ENCODE results near the gene TK1.
A peak's percentile ranks its signal among the peaks of the same experiment; 100 is the strongest.

The TK1 gene

DNA sequence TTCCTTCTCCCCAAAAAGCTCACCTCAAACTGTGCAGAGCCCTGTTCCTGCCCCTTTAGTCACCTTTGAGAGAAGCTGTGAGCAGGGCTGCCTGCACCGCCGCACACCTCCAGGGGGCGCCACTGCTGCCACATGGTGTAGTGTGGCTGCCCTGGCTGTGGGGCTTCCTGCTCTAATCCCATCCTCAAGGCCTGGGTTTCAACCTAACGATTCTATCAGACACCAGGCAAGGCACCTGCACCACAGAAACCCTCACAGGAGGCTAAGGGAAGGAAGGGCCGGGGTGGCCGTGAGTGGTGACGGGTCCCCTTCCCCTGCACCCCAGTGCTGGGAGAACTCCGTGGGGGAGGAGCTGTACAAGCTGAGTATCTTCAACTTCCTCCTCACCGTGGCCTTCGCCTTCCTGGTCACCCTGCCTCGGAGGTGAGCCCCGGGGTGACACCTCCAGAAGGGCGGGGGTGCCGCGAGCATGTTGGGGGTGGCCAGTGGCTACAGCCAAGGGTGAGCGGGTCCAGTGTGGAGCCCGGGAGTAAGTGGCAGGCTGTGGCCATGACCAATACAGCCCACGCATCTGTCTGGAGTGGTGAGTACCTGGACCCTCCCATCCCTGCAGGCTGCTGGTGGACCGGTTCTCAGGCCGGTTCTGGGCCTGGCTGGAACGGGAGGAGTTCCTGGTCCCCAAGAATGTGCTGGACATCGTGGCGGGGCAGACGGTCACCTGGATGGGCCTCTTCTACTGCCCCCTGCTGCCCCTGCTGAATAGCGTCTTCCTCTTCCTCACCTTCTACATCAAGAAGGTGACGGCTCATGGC is 49.3 kb downstream of the TK1 start:
- Histone ChIP-seq H3K27me3 (ENCODE audit: insufficient read depth, poor library complexity, severe bottlenecking) (no peaks in the 10 kb centered on the region), H3K27ac (replicated peaks) (peak overlapping the region; percentile 2), H3K4me3 (replicated peaks; ENCODE audit: insufficient read depth, low read length) (no peak overlapping the region)
- peak in 1 of 2 experiments; percentile 86 for DNase-seq (ENCODE audit: low read depth in 1 of 2, low spot score in 1 of 2)
- TF ChIP-seq, protein P1, sequence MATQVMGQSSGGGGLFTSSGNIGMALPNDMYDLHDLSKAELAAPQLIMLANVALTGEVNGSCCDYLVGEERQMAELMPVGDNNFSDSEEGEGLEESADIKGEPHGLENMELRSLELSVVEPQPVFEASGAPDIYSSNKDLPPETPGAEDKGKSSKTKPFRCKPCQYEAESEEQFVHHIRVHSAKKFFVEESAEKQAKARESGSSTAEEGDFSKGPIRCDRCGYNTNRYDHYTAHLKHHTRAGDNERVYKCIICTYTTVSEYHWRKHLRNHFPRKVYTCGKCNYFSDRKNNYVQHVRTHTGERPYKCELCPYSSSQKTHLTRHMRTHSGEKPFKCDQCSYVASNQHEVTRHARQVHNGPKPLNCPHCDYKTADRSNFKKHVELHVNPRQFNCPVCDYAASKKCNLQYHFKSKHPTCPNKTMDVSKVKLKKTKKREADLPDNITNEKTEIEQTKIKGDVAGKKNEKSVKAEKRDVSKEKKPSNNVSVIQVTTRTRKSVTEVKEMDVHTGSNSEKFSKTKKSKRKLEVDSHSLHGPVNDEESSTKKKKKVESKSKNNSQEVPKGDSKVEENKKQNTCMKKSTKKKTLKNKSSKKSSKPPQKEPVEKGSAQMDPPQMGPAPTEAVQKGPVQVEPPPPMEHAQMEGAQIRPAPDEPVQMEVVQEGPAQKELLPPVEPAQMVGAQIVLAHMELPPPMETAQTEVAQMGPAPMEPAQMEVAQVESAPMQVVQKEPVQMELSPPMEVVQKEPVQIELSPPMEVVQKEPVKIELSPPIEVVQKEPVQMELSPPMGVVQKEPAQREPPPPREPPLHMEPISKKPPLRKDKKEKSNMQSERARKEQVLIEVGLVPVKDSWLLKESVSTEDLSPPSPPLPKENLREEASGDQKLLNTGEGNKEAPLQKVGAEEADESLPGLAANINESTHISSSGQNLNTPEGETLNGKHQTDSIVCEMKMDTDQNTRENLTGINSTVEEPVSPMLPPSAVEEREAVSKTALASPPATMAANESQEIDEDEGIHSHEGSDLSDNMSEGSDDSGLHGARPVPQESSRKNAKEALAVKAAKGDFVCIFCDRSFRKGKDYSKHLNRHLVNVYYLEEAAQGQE (IDR thresholded peaks at IDR 0.05; ENCODE audit: insufficient replicate concordance, low read depth): no peak
- TF ChIP-seq GABPA (IDR thresholded peaks at IDR 0.05; ENCODE audit: low read depth) (no peak), SPI1 (IDR thresholded peaks at IDR 0.05; ENCODE audit: borderline replicate concordance, low read depth) (peak; percentile 14; the same call in 1 of the 2 replicates), POLR2AphosphoS5 (IDR thresholded peaks at IDR 0.05; ENCODE audit: low read depth) (peak; percentile 82)
- TF ChIP-seq, protein P2, sequence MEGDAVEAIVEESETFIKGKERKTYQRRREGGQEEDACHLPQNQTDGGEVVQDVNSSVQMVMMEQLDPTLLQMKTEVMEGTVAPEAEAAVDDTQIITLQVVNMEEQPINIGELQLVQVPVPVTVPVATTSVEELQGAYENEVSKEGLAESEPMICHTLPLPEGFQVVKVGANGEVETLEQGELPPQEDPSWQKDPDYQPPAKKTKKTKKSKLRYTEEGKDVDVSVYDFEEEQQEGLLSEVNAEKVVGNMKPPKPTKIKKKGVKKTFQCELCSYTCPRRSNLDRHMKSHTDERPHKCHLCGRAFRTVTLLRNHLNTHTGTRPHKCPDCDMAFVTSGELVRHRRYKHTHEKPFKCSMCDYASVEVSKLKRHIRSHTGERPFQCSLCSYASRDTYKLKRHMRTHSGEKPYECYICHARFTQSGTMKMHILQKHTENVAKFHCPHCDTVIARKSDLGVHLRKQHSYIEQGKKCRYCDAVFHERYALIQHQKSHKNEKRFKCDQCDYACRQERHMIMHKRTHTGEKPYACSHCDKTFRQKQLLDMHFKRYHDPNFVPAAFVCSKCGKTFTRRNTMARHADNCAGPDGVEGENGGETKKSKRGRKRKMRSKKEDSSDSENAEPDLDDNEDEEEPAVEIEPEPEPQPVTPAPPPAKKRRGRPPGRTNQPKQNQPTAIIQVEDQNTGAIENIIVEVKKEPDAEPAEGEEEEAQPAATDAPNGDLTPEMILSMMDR (IDR thresholded peaks at IDR 0.05; ENCODE audit: insufficient read depth, low read length): peak; percentile 66

DNA sequence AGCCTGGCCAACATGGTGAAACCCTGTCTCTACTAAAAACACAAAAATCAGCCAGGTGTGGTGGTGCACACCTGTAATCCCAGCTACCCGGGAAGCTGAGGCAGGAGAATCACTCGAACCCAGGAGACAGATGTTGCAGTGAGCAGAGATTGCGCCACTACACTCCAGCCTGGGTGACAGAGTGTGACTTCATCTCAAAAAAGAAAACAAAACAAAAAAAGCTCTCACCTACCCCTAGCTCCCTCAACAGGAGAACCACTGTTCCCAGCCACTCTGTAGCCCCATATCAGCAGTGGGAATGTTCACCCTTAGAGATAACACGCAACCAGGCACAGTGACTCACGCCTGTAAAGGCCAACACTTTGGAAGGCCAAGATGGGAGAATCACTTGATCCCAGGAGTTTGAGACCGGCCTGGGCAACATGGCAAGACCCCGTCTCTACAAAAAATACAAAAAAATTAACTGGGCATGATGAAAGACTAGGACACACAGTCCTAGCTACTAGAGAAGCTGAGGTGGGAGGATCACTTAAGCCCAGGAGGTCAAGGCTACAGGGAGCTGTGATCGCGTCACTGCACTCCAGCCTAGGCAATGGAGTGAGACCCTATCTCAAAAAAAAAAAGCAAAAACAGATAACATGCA is 50.9 kb downstream of the TK1 start:
- H3K27me3 ChIP-seq (ENCODE audit: insufficient read depth, poor library complexity, severe bottlenecking): no peaks in the 10 kb centered on the region
- TF ChIP-seq SPI1 (IDR thresholded peaks at IDR 0.05; ENCODE audit: borderline replicate concordance, low read depth) (no peak), POLR2AphosphoS5 (IDR thresholded peaks at IDR 0.05; ENCODE audit: low read depth) (no peak), GABPA (IDR thresholded peaks at IDR 0.05; ENCODE audit: low read depth) (no peak)
- TF ChIP-seq, protein P2 (IDR thresholded peaks at IDR 0.05; ENCODE audit: insufficient read depth, low read length): no peak
- TF ChIP-seq, protein P1 (IDR thresholded peaks at IDR 0.05; ENCODE audit: insufficient replicate concordance, low read depth): no peak
- H3K27ac ChIP-seq (replicated peaks): no peak overlapping the region; the same call in 1 of the 2 replicates
- H3K4me3 ChIP-seq (replicated peaks; ENCODE audit: insufficient read depth, low read length): no peak overlapping the region
- no peak for DNase-seq (ENCODE audit: low read depth in 1 of 2, low spot score in 1 of 2)

DNA sequence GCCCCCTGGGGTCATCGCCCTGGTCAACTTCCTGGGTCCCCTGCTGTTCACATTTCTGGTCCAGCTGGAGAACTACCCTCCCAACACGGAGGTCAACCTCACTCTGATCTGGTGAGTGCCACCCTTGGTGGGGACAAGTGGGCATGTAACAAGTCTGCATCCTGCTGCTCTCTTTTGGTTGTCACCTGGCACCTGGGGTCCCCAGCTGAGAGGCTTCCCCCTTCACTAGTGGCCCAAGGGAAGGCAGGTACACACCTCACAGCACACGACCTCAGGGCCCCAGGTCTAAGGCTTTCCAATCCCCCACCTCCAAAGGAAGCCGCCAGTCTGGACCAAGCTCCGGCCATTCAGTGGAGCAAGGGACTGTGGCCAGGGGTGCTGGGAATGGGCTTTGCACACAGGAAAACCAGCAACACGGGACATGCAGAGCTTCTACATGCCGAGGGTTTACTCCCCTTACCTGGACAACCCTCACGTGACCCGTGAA is 51.9 kb downstream of the TK1 start:
- H3K27me3 ChIP-seq (ENCODE audit: insufficient read depth, poor library complexity, severe bottlenecking): no peaks in the 10 kb centered on the region
- DNase-seq (ENCODE audit: low read depth in 1 of 2, low spot score in 1 of 2): no peak

More for the DNA sequence above, 51.9 kb downstream of the TK1 start:
- H3K4me3 ChIP-seq (replicated peaks; ENCODE audit: insufficient read depth, low read length): no peak overlapping the region
- H3K27ac ChIP-seq (replicated peaks): no peak overlapping the region
- TF ChIP-seq, protein P1 (IDR thresholded peaks at IDR 0.05; ENCODE audit: insufficient replicate concordance, low read depth): no peak
- TF ChIP-seq, protein P2 (IDR thresholded peaks at IDR 0.05; ENCODE audit: insufficient read depth, low read length): no peak
- no peak for TF ChIP-seq POLR2AphosphoS5 (IDR thresholded peaks at IDR 0.05; ENCODE audit: low read depth)
- no peak for TF ChIP-seq GABPA (IDR thresholded peaks at IDR 0.05; ENCODE audit: low read depth)
- no peak for TF ChIP-seq SPI1 (IDR thresholded peaks at IDR 0.05; ENCODE audit: borderline replicate concordance, low read depth)
